Glomerular visceral epithelial cell (primary cell): ENCODE data around the gene CSF2RB.

ENCODE experiments used
- DNase-seq: peaks from one replicate; pipeline ENCODE4 v3.0.0-alpha.2; 2016; ENCODE audit errors: extremely low spot score

The CSF2RB gene

GRCh38 chr22:36921309-36922104 lies 8.1 kb downstream of the CSF2RB start:
- no peak for DNase-seq

GRCh38 chr22:36922105-36922608 lies 8.7 kb downstream of the CSF2RB start:
- peak; percentile 5 for DNase-seq

- DNase-seq, result no peak
These were observed 9.3 kb downstream of the CSF2RB start for GRCh38 chr22:36922711-36923110.

- DNase-seq, result no peak
These were observed 9.8 kb downstream of the CSF2RB start for GRCh38 chr22:36923131-36923788.

GRCh38 chr22:36924151-36924698 lies 10.8 kb downstream of the CSF2RB start:
- DNase-seq, result no peak

GRCh38 chr22:36925388-36926290 lies 12.2 kb downstream of the CSF2RB start:
- DNase-seq, result no peak

GRCh38 chr22:36926309-36926708 lies 12.9 kb downstream of the CSF2RB start:
- no peak for DNase-seq

GRCh38 chr22:36926721-36927435 lies 13.4 kb downstream of the CSF2RB start:
- no peak for DNase-seq

- DNase-seq, result no peak
These were observed 14.2 kb downstream of the CSF2RB start for GRCh38 chr22:36927671-36928070.

GRCh38 chr22:36928196-36928595 lies 14.8 kb downstream of the CSF2RB start:
- no peak for DNase-seq

GRCh38 chr22:36928786-36929535 lies 15.5 kb downstream of the CSF2RB start:
- DNase-seq, result no peak

- no peak for DNase-seq
These were observed 16.2 kb downstream of the CSF2RB start for GRCh38 chr22:36929621-36930020.

- no peak for DNase-seq
These were observed 16.9 kb downstream of the CSF2RB start for GRCh38 chr22:36930041-36930935.

GRCh38 chr22:36931446-36931845 lies 18.0 kb downstream of the CSF2RB start:
- no peak for DNase-seq

- no peak for DNase-seq
These were observed 20.4 kb downstream of the CSF2RB start for GRCh38 chr22:36933629-36934417.

- no peak for DNase-seq
These were observed 21.2 kb downstream of the CSF2RB start for GRCh38 chr22:36934418-36935312.

- no peak for DNase-seq
These were observed 21.8 kb downstream of the CSF2RB start for GRCh38 chr22:36935313-36935610.

- no peak for DNase-seq
These were observed 22.3 kb downstream of the CSF2RB start for GRCh38 chr22:36935694-36936093.
